NK-92 treated with Interleukin-12 subunit alpha and Interleukin-12 subunit beta, amount 100 ng/mL, for 24 hours (cell line): Measurements from ENCODE around the gene LEKR1.
"Not testable (repeated sequence)": the region's sequence is repeated elsewhere in the genome, so short reads cannot be mapped to it uniquely, and the experiment has no call there.

ENCODE experiments used
- DNase-seq: peaks from one replicate; lab custom pipeline; 2025; lab: John Stamatoyannopoulos, UW

The LEKR1 gene

DNA sequence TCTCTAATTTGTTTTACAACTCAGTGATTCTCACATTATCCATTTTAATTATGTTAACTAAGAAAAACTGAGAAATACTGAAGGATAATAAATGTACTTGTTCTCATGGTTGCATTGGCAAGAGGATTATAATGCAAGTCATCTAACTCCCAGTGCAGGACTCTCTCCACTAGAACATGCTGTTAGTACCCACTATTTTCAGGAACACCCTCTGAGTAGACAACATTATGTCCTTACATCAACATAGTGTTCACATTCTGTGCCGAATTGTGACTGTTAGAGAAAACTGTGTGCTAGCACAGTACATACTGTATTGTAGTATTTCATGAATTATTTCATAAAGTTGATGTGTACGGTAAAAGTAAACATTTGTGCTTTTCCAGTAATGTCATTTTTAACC is 80.1 kb downstream of the LEKR1 start:
- DNase-seq, result no peak

- no peak for DNase-seq
Observed at GRCh38 chr3:156908398-156908797, 82.2 kb downstream of the LEKR1 start.

DNA sequence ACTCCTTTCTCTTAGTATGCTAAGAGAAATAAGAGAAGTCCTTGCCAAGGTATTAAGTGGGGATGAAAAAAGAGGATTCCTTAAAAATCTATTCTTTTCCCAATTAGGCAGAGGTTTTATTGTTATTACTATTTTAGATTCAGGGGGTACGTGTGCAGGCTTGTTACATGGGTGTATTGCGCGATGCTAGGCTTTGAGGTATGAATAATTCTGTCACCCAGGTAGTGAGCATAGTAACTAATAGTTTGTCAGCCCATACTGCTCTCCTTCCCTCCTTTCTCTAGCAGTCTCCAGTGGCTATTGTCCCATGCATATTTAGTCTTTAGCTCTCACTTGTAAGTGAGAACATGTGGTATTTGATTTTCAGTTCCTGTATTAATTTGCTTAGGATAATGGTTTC is 83.9 kb downstream of the LEKR1 start:
- no peak for DNase-seq

DNA sequence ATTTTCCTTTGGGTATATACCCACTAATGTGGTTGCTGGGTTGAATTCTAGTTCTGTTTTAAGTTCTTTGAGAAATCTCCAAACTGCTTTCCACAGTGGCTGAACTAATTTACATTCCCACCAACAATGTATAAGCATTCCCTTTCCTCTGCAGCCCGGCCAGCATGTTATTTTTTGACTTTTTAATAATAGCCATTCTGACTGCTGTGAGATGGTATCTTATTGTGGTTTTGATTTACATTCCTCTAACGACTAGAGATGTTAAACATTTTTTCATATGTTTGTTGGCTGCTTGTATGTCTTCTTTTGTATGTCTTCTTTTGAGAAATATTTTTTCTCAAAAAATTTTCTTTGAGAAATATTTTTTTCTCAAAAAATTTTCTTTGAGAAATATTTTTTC is 84.7 kb downstream of the LEKR1 start:
- DNase-seq, result not testable (repeated sequence)

GRCh38 chr3:156914300-156914699 is 88.1 kb downstream of the LEKR1 start:
- DNase-seq, result not testable (repeated sequence)

DNA sequence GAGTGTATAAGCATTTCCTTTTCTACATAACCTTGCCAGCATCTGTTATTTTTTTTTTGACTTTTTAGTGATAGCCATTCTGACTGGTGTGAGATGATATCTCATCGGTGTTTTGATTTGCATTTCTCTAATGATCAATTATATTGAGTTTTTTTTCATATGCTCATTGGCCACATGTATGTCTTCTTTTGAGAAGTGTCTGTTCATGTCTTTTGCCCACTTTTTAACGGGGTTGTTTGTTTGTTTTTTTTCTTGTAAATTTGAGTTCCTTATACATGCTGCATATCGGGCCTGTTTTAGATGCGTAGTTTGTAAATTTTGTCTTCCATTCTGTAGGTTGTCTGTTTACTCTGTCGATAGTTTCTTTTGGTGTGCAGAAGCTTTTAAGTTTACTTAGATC is 89.2 kb downstream of the LEKR1 start:
- no peak for DNase-seq

DNA sequence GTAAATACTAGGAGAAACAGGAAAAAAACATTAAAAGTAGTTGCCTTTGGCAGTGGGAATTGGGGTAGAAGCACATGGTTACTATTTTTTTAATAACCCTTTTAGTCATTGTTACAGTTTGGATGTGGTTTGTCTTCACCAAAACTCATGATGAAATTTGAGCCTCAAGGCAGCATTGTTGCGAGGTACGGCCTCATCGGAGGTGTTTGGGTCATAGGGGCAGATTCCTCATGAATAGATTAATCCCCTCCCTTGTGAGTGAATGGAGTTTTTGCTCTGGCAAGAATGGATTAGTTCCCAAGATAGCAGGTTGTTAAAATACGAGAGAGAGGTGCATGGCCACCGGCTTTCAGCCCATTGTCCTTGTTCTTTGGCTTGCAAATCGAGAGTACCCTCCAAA is 92.6 kb downstream of the LEKR1 start:
- no peak for DNase-seq

- DNase-seq, result no peak
Observed at GRCh38 chr3:156919818-156920217, 93.7 kb downstream of the LEKR1 start.

DNA sequence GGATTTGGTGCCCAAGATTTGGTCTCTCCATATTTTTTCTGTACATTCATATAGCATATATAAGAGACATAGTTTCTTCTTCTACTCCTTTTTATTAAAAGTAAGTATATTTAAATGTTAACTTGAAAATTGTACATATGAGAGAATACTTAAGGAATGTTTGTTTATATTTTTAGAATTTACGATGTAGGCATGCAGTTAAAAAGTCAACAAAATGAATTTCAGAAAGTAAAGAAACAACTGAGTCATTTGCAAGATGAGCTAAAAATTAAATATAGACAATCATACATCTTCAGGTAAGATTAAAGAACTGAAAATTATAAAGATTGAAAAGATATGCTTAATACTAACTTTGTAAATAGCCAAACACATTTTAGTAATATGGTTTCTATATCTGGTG is 94.2 kb downstream of the LEKR1 start:
- no peak for DNase-seq

- no peak for DNase-seq
Observed at GRCh38 chr3:156923349-156923748, 97.2 kb downstream of the LEKR1 start.

GRCh38 chr3:156938724-156939123 is 112.6 kb downstream of the LEKR1 start:
- DNase-seq, result no peak

DNA sequence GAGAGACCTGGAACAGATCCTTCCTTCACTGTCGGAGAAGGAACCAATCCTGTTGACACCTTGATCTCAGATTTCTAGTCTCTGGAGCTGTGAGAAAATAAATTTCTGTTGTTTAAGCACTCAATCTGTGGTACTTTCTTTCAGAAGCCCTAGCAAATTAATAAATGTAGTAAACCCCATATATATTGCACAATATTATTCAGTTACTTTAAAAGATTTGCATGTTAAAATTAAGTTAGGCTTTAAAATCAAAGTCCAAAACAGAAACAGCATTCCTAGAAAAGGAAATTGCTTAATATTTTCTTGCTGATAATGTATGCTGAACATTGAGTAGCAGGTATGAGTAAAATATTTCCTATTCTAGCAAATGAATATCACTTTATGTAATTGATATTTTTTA is 113.2 kb downstream of the LEKR1 start:
- no peak for DNase-seq

DNA sequence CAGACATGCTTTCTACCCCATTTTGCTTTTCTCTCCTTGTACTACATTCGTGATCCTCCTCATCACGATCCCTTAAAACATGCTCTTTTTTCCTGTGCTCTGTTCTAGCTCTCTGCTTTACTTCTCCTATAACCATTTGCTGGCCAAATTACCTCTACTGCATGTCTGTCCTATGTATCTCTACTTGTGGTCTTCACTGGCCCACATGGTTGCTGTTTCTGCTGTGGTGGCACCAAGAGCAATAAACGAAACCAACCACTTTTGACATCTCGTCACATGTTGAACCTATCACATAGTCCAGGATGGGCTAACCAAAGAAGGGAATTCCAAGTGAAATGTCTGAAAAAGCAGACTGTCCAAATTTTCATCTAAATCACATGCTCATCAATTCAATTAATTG is 115.2 kb downstream of the LEKR1 start:
- DNase-seq, result no peak

DNA sequence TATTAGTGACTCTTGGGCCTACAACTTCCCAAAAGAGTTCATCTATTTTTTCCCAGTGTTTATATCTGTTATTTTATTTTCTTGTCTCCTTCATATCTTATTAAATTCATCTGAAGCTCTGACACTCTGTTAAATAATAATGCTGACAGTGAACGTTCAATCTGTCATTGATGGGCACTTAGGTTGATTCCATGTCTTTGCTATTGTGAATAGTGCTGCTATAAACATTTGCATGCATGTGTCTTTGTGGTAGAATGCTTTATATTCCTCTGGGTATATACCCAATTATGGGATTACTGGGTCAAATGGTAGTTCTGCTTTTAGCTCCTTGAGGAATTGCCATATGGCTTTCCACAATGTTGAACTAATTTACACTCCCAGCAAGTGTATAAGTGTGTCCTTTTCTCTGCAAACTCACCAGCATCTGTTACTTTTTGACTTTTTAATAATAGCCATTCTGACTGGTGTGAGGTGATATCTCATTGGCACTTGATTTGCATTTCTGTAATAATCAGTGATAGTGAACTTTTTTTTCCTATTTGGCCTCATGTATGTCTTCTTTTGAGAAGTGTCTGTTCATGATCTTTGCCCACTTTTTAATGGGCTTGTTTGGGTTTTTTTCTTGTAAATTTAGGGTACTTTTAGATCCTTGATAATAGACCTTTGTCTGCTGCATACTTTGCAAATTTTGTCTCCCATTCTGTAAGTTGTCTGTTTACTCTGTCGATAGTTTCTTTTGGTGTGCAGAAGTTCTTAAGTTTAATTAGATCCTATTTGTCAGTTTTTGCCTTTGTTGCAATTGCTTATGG is 122.5 kb downstream of the LEKR1 start:
- no peak for DNase-seq

DNA sequence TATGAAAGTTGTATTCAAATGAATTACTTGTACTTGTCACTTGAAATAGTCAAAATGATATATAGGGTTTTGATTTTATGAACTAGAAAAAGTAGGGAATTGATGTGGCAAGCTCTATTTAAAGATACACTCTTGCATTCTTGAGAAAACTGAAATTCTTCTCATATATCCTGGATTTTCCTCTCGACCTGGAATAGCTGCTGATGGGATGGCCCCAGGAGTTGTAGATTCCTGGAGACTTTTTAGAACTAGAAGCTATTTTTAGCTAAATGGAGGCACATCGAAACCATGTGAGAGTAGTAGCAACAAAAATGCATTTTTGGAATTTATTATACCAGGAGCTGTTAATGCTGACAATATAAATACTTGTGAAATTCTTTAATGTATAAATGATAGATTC is 125.9 kb downstream of the LEKR1 start:
- DNase-seq, result no peak

DNA sequence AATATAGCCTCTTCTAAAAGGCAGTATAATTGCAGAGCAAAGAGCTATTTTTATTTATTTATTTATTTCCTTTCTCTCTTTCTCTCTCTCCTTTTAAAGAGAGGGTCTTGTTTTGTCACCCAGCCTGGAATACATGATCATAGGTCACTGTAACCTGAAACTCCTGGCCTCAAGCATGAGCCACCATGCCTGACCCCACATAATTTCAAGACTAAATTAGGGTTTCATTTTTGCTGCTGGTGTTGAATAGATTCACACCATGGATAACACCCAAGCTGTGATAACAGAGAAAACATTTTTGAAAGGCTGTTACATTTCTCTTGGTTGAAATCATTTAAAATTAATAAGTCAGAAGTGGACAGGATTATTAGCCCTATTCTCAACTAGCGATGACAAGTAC is 131.6 kb downstream of the LEKR1 start:
- DNase-seq, result no peak

- DNase-seq, result no peak
Observed at GRCh38 chr3:156963096-156963495, 136.9 kb downstream of the LEKR1 start.

- no peak for DNase-seq
Observed at GRCh38 chr3:156964577-156964976, 138.4 kb downstream of the LEKR1 start.

- DNase-seq, result not testable (repeated sequence)
Observed at GRCh38 chr3:156966349-156966748, 140.2 kb downstream of the LEKR1 start.

DNA sequence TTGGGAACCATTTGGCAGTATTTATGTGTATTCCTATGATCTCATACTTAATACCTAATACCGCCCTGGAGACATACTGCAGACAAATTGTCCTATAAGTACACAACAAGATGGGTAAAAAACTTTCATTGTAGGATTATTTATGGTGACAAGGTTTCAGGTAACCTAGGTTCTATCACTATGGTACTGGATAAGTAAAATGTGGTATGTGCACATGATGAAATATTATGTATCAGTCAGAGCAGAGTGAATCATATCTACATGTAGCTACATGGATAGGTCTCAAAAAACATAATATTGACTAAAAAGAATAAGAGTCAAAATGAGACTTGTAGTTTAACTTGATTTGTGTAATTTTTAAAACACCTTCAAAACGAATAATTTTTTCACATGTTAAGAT is 147.8 kb downstream of the LEKR1 start:
- no peak for DNase-seq

DNA sequence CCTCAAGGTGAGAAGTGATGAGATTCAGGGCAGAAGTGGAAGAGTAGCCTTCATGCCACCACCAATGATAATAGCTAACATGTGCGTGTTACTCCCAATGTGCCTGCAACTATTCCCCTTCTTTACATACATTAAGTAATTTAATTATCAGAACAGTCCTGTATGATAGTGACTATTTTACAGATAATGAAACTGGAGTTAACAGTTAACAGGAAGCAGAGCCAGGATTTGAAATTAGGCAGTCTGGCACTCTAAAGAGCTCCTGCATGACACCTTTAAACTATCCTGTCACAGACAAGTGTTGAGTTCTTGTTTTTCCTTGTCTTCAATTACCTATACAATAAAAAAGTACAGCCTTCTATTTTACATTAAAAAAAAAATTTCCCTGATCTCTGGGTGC is 148.8 kb downstream of the LEKR1 start:
- DNase-seq, result no peak

DNA sequence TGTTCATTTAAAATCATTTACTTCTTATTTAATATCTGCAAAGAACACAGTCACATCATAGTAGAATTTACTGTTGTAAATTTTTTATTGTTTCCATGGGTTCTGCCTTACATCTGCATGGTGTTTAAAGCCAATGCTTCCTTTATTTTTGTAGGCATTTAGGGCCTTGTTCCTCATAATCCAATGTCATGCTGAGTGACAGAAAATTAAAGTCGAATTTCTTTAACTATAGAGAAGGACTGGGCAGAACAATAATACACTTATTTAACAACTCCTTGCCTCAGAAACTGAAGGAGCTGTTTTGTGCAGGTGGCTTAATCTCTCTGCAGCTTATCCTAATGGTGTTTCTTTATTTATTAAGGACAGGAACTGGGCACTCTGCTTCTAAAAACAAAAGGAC is 149.6 kb downstream of the LEKR1 start:
- DNase-seq, result no peak

GRCh38 chr3:156976933-156977332 is 150.8 kb downstream of the LEKR1 start:
- no peak for DNase-seq

DNA sequence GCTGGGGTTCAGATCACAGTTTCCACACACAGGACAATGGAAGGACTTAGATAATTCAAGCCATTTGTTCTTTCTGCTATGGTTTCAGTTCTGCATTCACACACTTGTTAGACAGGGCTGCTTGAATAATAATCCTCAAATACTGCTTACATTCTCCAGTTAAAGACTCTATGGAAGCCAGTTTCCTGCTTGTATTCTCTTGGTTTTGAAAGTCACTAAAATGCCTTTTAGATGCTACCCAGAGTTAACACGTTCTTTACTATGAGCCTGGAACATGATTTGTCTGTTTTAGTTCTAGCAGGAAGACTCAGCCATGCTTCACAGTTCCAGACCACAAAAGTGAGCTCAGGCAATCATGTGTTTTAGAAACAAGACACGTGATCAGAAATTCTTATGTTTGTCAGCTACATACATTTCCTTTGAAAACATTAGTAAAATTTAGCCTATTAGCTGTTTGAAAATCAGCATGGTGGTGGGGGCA is 152.4 kb downstream of the LEKR1 start:
- no peak for DNase-seq
